ENCODE measurements around the gene ALDH7A1.

The ALDH7A1 gene

GRCh38 chr5:126501448-126501847, 93.6 kb downstream of the ALDH7A1 start:
- Histone ChIP-seq H3K36me3 (replicated peaks) (no peaks in the 10 kb centered on the region), H3K27me3 (replicated peaks) (no peaks in the 10 kb centered on the region), H3K4me3 (ENCODE audit: low read depth, low read length) (no peak overlapping the region), H3K27ac (no peak overlapping the region)
- DNase-seq, result no peak
- in situ Hi-C loops (cut with HindIII; ENCODE audit: low pct_ligation_motif_present, low sequenced_read_pairs), result no loop called here
- no peak for TF ChIP-seq CTCF (IDR thresholded peaks at IDR 0.05; ENCODE audit: low read depth, low read length, missing control alignments)

GRCh38 chr5:126499853-126500342, 95.1 kb downstream of the ALDH7A1 start:
- Histone ChIP-seq H3K36me3 (replicated peaks) (no peaks in the 10 kb centered on the region), H3K27ac (no peak overlapping the region), H3K27me3 (replicated peaks) (no peaks in the 10 kb centered on the region), H3K4me3 (ENCODE audit: low read depth, low read length) (no peak overlapping the region)
- TF ChIP-seq CTCF (IDR thresholded peaks at IDR 0.05; ENCODE audit: low read depth, low read length, missing control alignments), result peak; percentile 71
- no peak for DNase-seq
- in situ Hi-C loops (cut with HindIII; ENCODE audit: low pct_ligation_motif_present, low sequenced_read_pairs), result no loop called here

GRCh38 chr5:126499278-126499677, 95.7 kb downstream of the ALDH7A1 start:
- no peak for TF ChIP-seq CTCF (IDR thresholded peaks at IDR 0.05; ENCODE audit: low read depth, low read length, missing control alignments)
- no peak for DNase-seq
- in situ Hi-C loops (cut with HindIII; ENCODE audit: low pct_ligation_motif_present, low sequenced_read_pairs), result no loop called here

GRCh38 chr5:126497506-126497905, 97.5 kb downstream of the ALDH7A1 start:
- H3K4me3 ChIP-seq (ENCODE audit: low read depth, low read length), result no peak overlapping the region
- no peak for TF ChIP-seq CTCF (IDR thresholded peaks at IDR 0.05; ENCODE audit: low read depth, low read length, missing control alignments)
- H3K27ac ChIP-seq, result no peak overlapping the region
- in situ Hi-C loops (cut with HindIII; ENCODE audit: low pct_ligation_motif_present, low sequenced_read_pairs), result no loop called here
- H3K27me3 ChIP-seq (replicated peaks), result no peaks in the 10 kb centered on the region
- DNase-seq, result no peak
- H3K36me3 ChIP-seq (replicated peaks), result no peaks in the 10 kb centered on the region

More at GRCh38 chr5:126499278-126499677, 95.7 kb downstream of the ALDH7A1 start:
- H3K4me3 ChIP-seq (ENCODE audit: low read depth, low read length), result no peak overlapping the region
- H3K27ac ChIP-seq, result no peak overlapping the region
- H3K36me3 ChIP-seq (replicated peaks), result no peaks in the 10 kb centered on the region
- H3K27me3 ChIP-seq (replicated peaks), result no peaks in the 10 kb centered on the region

- H3K27ac ChIP-seq, result no peak overlapping the region
- DNase-seq, result no peak
- no peak overlapping the region for H3K4me3 ChIP-seq (ENCODE audit: low read depth, low read length)
- in situ Hi-C loops (cut with HindIII; ENCODE audit: low pct_ligation_motif_present, low sequenced_read_pairs), result no loop called here
- peaks cover 20% of the 10 kb centered on the region for H3K36me3 ChIP-seq (replicated peaks)
- no peak for TF ChIP-seq CTCF (IDR thresholded peaks at IDR 0.05; ENCODE audit: low read depth, low read length, missing control alignments)
- no peaks in the 10 kb centered on the region for H3K27me3 ChIP-seq (replicated peaks)
Measured at GRCh38 chr5:126494393-126494792, 100.6 kb downstream of the ALDH7A1 start.

GRCh38 chr5:126492939-126493338, 102.1 kb downstream of the ALDH7A1 start:
- no peaks in the 10 kb centered on the region for H3K27me3 ChIP-seq (replicated peaks)
- no peak overlapping the region for H3K27ac ChIP-seq
- peaks cover 33% of the 10 kb centered on the region for H3K36me3 ChIP-seq (replicated peaks)
- H3K4me3 ChIP-seq (ENCODE audit: low read depth, low read length), result no peak overlapping the region
- no peak for DNase-seq
- TF ChIP-seq CTCF (IDR thresholded peaks at IDR 0.05; ENCODE audit: low read depth, low read length, missing control alignments), result peak; percentile 66
- in situ Hi-C loops (cut with HindIII; ENCODE audit: low pct_ligation_motif_present, low sequenced_read_pairs), result no loop called here

Data from brain microvascular endothelial cell (primary cell).